Thyroid gland (tissue), 4 donors: Measurements from ENCODE around the gene COL23A1.

Experiments used
- CTCF ChIP-seq, 6 experiments: fragments of 200-600 bp in 3 of 6; fragments of 450-650 bp in 3 of 6; sonication (generic) in 3 of 6; IDR thresholded peaks; one replicate each; pipeline ENCODE4 v1.5.1; 2016 to 2019; ENCODE audit warnings: antibody characterized with exemption in 6 of 6, mild to moderate bottlenecking in 2 of 6, inconsistent platforms in 1 of 6, moderate library complexity in 1 of 6
- POLR2A ChIP-seq, 2 donors: fragments of 450-650 bp; IDR thresholded peaks; one replicate each; pipeline ENCODE4 v1.6.1; 2017; ENCODE audit warnings: antibody characterized with exemption in 2 of 2, mild to moderate bottlenecking in 2 of 2, moderate library complexity in 1 of 2

- TF ChIP-seq CTCF (IDR thresholded peaks at IDR 0.05) (no peak), POLR2A (IDR thresholded peaks at IDR 0.05) (no peak)
Measured at GRCh38 chr5:178389026-178389729, 201.0 kb downstream of the COL23A1 start.
